Panc1 (cell line): Measurements from ENCODE around the gene MPND. TPM values are rescaled to one million over a fixed set of nuclear protein-coding genes. Genes with fewer than 3 reads are reported as not detected.

Experiments used
- ATAC-seq: fragments of 200-7000 bp; cut with Tn5 transposase; 2 replicates; pipeline ENCODE4 v1.9.1; 2020; ENCODE audit warnings: mild to moderate bottlenecking, moderate library complexity
- BruUV-seq: library from RNA; stranded (reverse); fragments of 400-500 nt; replicated peaks from 2 replicates; lab custom pipeline; 2021; lab: Mats Ljungman, UMichigan
- CTCF ChIA-PET: fragments of 300-600 bp; sonication (Branson Sonifier 250); formaldehyde crosslinking; loops from one replicate; lab custom pipeline; 2022; ENCODE audit warnings: antibody characterized with exemption; lab: Charles Lee
- POLR2A ChIA-PET: fragments of 300-600 bp; sonication (Branson Sonifier 250); formaldehyde crosslinking; loops from one replicate; lab custom pipeline; 2022; ENCODE audit warnings: antibody characterized with exemption; lab: Charles Lee
- DNase-seq: peaks from one replicate; pipeline ENCODE4 v3.0.0-alpha.2; 2010; ENCODE audit warnings: low read depth, low spot score
- H3K27ac ChIP-seq: 2 replicates; pipeline ENCODE4 v1.5.1; 2011; ENCODE audit warnings: mild to moderate bottlenecking, low read length, inconsistent platforms
- H3K27me3 ChIP-seq: fragments of 200-500 bp; sonication (Bioruptor generic); 2 replicates; pipeline ENCODE4 v1.6.0; 2014; ENCODE audit warnings: low read length, inconsistent platforms; ENCODE audit not compliant: control insufficient read depth, insufficient read depth
- H3K36me3 ChIP-seq: fragments of 200-500 bp; sonication (Bioruptor generic); 2 replicates; pipeline ENCODE4 v1.5.1; 2014; ENCODE audit warnings: inconsistent platforms, mild to moderate bottlenecking, low read length, moderate library complexity; ENCODE audit not compliant: control insufficient read depth, insufficient read depth
- H3K4me1 ChIP-seq: 2 replicates; pipeline ENCODE4 v1.5.1; 2011; ENCODE audit warnings: inconsistent platforms, mild to moderate bottlenecking, low read length, moderate library complexity; ENCODE audit not compliant: control insufficient read depth, insufficient read depth
- H3K4me3 ChIP-seq, 2 experiments: 2 replicates each; pipeline ENCODE4 v1.5.1; 2011 to 2012; ENCODE audit warnings: low read depth in 2 of 2, low read length in 2 of 2, mild to moderate bottlenecking in 2 of 2, inconsistent platforms in 1 of 2, moderate library complexity in 1 of 2
- H3K9me3 ChIP-seq: fragments of 200-500 bp; sonication (Bioruptor generic); 2 replicates; pipeline ENCODE4 v1.5.1; 2014; ENCODE audit warnings: low read depth, mild to moderate bottlenecking, inconsistent platforms, low read length, moderate library complexity; ENCODE audit not compliant: control insufficient read depth, insufficient read depth
- POLR2AphosphoS5 ChIP-seq: IDR thresholded peaks from 2 replicates; pipeline ENCODE4 v1.6.1; 2012; ENCODE audit warnings: mild to moderate bottlenecking, low read depth, low read length, moderate library complexity
- SIN3A ChIP-seq: IDR thresholded peaks from 2 replicates; pipeline ENCODE4 v1.6.1; 2012; ENCODE audit warnings: low read depth, mild to moderate bottlenecking, low read length, moderate library complexity, borderline replicate concordance; ENCODE audit not compliant: insufficient read depth
- TCF7L2 ChIP-seq: IDR thresholded peaks from 2 replicates; pipeline ENCODE4 v1.6.1; 2011; ENCODE audit warnings: mild to moderate bottlenecking, low read depth, low read length, inconsistent platforms
- in situ Hi-C: cut with HindIII; loops from 2 replicates; pipeline ENCODE4 v1.10.0; 2016; ENCODE audit warnings: low sequenced_read_pairs, low pct_unique_long_range_greater_than_20kb
- intact Hi-C: fragments of 100-400 bp; cut with micrococcal nuclease; formaldehyde crosslinking; loops from one replicate; pipeline ENCODE4 v1.10.0; 2022; ENCODE audit not compliant: unreplicated experiment
- total RNA-seq: library from RNA; stranded (reverse); gene quantifications from one replicate; pipeline ENCODE4 v1.2.1, GENCODE V29; 2021; ENCODE audit not compliant: unreplicated experiment
- TF ChIP-seq, protein P1 (sequence below): fragments of 450-650 bp; IDR thresholded peaks from 2 replicates; pipeline ENCODE4 v1.5.1; 2017; ENCODE audit warnings: mild to moderate bottlenecking
- TF ChIP-seq, protein P2 (sequence below), 2 experiments: IDR thresholded peaks; 2 replicates each; pipeline ENCODE4 v1.6.1; 2011 to 2012; ENCODE audit warnings: low read depth in 2 of 2, control low read depth in 1 of 2, low read length in 1 of 2, mild to moderate bottlenecking in 1 of 2, moderate library complexity in 1 of 2; ENCODE audit not compliant: insufficient read depth in 1 of 2

The MPND gene
- total RNA-seq, 1 experiment from 2014 or later, result 22.9 TPM

DNA sequence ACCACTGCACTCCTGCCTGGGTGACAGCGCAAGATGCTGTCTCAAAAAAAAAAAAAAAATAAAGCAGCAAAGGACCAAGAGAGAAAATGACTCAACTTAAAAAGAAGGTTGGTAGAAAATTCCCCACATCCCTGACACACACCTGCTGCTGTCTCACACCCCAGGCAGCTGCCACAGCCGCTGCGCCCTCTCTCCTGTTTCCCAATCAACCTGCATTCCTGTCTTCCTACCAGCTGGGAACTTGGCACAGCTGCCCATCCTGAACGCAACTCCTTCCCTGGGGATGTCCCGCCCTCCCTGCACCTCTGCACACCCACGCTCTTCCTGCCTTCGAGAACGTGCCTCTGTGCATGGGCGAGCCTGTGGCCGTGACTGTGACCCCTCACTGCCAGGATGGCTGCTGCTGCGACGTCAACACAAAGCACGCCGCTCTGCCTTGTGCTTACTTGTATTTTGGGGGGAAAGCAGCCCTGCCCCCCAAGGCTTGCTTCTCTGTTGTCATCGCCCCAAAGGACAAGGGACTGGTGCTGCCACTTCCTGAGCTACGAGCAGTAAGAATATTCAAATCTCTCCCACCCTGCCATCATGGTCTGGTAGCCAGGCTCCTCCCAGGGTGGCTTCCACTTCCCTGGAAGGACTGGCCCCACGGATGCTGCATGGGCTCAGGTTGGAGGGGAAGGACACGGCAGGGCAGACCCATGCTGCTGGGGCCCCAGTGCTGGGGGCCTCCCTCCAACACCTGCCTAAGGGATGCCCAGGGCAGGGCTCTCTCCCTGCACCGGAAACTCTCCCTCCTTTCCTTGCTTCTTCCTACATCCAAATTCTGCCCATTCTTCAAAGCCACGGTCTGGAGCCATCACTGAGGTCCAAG, 36.3 kb downstream of the MPND start:
- Histone ChIP-seq H3K27me3 (no peaks in the 10 kb centered on the region), H3K9me3 (no peaks in the 10 kb centered on the region), H3K4me3 (no peak overlapping the region), H3K4me1 (peaks cover 56% of the 10 kb centered on the region), H3K27ac (no peak overlapping the region), H3K36me3 (no peaks in the 10 kb centered on the region)
- TF ChIP-seq TCF7L2 (no peak), POLR2AphosphoS5 (no peak), SIN3A (no peak)
- TF ChIP-seq, protein P1, sequence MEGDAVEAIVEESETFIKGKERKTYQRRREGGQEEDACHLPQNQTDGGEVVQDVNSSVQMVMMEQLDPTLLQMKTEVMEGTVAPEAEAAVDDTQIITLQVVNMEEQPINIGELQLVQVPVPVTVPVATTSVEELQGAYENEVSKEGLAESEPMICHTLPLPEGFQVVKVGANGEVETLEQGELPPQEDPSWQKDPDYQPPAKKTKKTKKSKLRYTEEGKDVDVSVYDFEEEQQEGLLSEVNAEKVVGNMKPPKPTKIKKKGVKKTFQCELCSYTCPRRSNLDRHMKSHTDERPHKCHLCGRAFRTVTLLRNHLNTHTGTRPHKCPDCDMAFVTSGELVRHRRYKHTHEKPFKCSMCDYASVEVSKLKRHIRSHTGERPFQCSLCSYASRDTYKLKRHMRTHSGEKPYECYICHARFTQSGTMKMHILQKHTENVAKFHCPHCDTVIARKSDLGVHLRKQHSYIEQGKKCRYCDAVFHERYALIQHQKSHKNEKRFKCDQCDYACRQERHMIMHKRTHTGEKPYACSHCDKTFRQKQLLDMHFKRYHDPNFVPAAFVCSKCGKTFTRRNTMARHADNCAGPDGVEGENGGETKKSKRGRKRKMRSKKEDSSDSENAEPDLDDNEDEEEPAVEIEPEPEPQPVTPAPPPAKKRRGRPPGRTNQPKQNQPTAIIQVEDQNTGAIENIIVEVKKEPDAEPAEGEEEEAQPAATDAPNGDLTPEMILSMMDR, result no peak
- TF ChIP-seq, protein P2, sequence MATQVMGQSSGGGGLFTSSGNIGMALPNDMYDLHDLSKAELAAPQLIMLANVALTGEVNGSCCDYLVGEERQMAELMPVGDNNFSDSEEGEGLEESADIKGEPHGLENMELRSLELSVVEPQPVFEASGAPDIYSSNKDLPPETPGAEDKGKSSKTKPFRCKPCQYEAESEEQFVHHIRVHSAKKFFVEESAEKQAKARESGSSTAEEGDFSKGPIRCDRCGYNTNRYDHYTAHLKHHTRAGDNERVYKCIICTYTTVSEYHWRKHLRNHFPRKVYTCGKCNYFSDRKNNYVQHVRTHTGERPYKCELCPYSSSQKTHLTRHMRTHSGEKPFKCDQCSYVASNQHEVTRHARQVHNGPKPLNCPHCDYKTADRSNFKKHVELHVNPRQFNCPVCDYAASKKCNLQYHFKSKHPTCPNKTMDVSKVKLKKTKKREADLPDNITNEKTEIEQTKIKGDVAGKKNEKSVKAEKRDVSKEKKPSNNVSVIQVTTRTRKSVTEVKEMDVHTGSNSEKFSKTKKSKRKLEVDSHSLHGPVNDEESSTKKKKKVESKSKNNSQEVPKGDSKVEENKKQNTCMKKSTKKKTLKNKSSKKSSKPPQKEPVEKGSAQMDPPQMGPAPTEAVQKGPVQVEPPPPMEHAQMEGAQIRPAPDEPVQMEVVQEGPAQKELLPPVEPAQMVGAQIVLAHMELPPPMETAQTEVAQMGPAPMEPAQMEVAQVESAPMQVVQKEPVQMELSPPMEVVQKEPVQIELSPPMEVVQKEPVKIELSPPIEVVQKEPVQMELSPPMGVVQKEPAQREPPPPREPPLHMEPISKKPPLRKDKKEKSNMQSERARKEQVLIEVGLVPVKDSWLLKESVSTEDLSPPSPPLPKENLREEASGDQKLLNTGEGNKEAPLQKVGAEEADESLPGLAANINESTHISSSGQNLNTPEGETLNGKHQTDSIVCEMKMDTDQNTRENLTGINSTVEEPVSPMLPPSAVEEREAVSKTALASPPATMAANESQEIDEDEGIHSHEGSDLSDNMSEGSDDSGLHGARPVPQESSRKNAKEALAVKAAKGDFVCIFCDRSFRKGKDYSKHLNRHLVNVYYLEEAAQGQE (IDR thresholded peaks at IDR 0.05; ENCODE audit: insufficient read depth in 1 of 2, low read depth in 2 of 2, low read length in 1 of 2), result no peak
- ATAC-seq (no peak), DNase-seq (no peak)
- no TSS peak for BruUV-seq
- intact Hi-C loops (no loop called here), in situ Hi-C loops (no loop called here)
- CTCF ChIA-PET, result no interaction called here
- POLR2A ChIA-PET, result no interaction called here

DNA sequence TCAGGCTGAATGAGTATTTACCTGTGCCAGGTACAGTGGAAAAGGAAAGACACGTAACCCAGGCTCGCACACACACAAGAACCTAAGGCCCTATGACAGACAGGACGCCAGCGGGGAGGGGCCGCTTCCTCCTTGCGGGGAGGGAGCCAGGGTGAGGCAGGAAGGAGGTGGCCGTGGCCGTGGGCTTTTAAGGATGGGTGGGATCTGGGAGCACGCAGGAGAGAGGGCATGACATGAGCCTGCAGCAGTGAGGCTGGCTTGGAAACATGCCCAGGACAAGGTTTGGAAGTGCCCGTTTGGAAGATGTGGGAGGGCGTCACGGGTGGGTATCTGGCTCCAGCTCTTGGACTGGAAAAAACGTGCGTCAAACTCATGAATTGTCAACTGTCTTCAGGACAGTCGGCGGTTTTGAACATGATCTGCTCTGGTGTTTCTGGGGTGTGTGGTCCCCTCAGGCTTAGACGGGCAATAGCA, 36.9 kb downstream of the MPND start:
- in situ Hi-C loops, result no loop called here
- DNase-seq (no peak), ATAC-seq (no peak)
- H3K4me1 ChIP-seq, result peaks cover 49% of the 10 kb centered on the region
- intact Hi-C loops, result no loop called here
- TF ChIP-seq, protein P2 (IDR thresholded peaks at IDR 0.05; ENCODE audit: insufficient read depth in 1 of 2, low read depth in 2 of 2, low read length in 1 of 2), result no peak
- no peak for TF ChIP-seq POLR2AphosphoS5
- TF ChIP-seq TCF7L2, result no peak
- TF ChIP-seq, protein P1, result no peak
- TF ChIP-seq SIN3A, result no peak
- no peak overlapping the region for H3K4me3 ChIP-seq
- no peaks in the 10 kb centered on the region for H3K36me3 ChIP-seq
- CTCF ChIA-PET, result interaction anchor here (0.7 kb wide), 2 partner anchors 76 to 181 kb away, joined by 3 to 5 read pairs; no protein-coding TSS in a partner anchor
- BruUV-seq, result no TSS peak
- POLR2A ChIA-PET, result no interaction called here
- no peaks in the 10 kb centered on the region for H3K9me3 ChIP-seq
- no peaks in the 10 kb centered on the region for H3K27me3 ChIP-seq
- no peak overlapping the region for H3K27ac ChIP-seq
